B cell (primary cell): ENCODE measurements around the gene UBQLN4. TPM values are rescaled to one million over a fixed set of nuclear protein-coding genes. Genes with fewer than 3 reads are reported as not detected.
A peak's percentile ranks its signal among the peaks of the same experiment; 100 is the strongest.

Source experiments
- ATAC-seq: fragments of 200-7000 bp; cut with Tn5 transposase; one replicate; pipeline ENCODE4 v1.10.0; 2021; ENCODE audit warnings: low read depth, mild to moderate bottlenecking, moderate number of reproducible peaks, moderate library complexity
- CTCF ChIA-PET: fragments of 350-600 bp; sonication (Branson Sonifier 250); formaldehyde crosslinking; loops from one replicate; lab custom pipeline; 2021; ENCODE audit warnings: antibody characterized with exemption, inconsistent platforms; lab: Charles Lee
- POLR2A ChIA-PET: fragments of 350-600 bp; sonication (Branson Sonifier 250); formaldehyde crosslinking; loops from one replicate; lab custom pipeline; 2021; ENCODE audit warnings: antibody characterized with exemption; lab: Charles Lee
- DNase-seq: peaks from one replicate; pipeline ENCODE4 v3.0.0; 2013
- H2AFZ ChIP-seq: 2 replicates; pipeline ENCODE4 v1.6.1; 2012; ENCODE audit warnings: mild to moderate bottlenecking, low read depth, low read length; ENCODE audit not compliant: insufficient read depth, poor library complexity, severe bottlenecking
- H3K27ac ChIP-seq, 2 donors: 1 replicate in 1 of 2; 2 replicates in 1 of 2; pipeline ENCODE4 v1.5.1; 2012 to 2013; ENCODE audit warnings: low read length in 2 of 2, mild to moderate bottlenecking in 2 of 2, moderate library complexity in 1 of 2
- H3K27me3 ChIP-seq, 4 experiments: fragments of 200-600 bp in 1 of 4; sonication (generic) in 1 of 4; replicated peaks in 1 of 4; 1 replicate in 2 of 4; 2 replicates in 2 of 4; pipeline versions ENCODE4 v1.6.1 to v1.7.0; 2013 to 2016; ENCODE audit warnings: low read length in 3 of 4, mild to moderate bottlenecking in 2 of 4, mixed read lengths in 1 of 4, moderate library complexity in 1 of 4; ENCODE audit not compliant: insufficient read depth in 4 of 4, control insufficient read depth in 3 of 4; ENCODE audit errors: control extremely low read depth in 1 of 4
- H3K36me3 ChIP-seq, 2 experiments: replicated peaks in 1 of 2; 1 replicate in 1 of 2; 2 replicates in 1 of 2; pipeline versions ENCODE4 v1.6.1 to v1.7.1; 2013; ENCODE audit warnings: low read length in 1 of 2; ENCODE audit not compliant: insufficient read depth in 2 of 2, control insufficient read depth in 1 of 2; ENCODE audit errors: control extremely low read depth in 1 of 2, extremely low read depth in 1 of 2
- H3K4me1 ChIP-seq, 2 donors: fragments of 200-600 bp in 1 of 2; sonication (generic) in 1 of 2; 1 replicate in 1 of 2; 2 replicates in 1 of 2; pipeline versions ENCODE4 v1.5.1 to v1.6.1; 2013 to 2017; ENCODE audit warnings: low read length in 2 of 2; ENCODE audit not compliant: control insufficient read depth in 2 of 2, insufficient read depth in 2 of 2
- H3K4me2 ChIP-seq: replicated peaks from 2 replicates; pipeline ENCODE3; 2012; ENCODE audit warnings: mild to moderate bottlenecking, low read depth, low read length; ENCODE audit not compliant: poor library complexity, severe bottlenecking
- H3K4me3 ChIP-seq, 5 experiments: fragments of 200-600 bp in 1 of 5; sonication (generic) in 1 of 5; 1 replicate in 3 of 5; 2 replicates in 2 of 5; pipeline versions ENCODE4 v1.5.1 to v1.7.0; 2011 to 2016; ENCODE audit warnings: low read length in 4 of 5, mild to moderate bottlenecking in 4 of 5, low read depth in 2 of 5, control low read depth in 1 of 5, moderate library complexity in 1 of 5; ENCODE audit not compliant: insufficient read depth in 1 of 5; ENCODE audit errors: control extremely low read depth in 1 of 5, extremely low read depth in 1 of 5
- H3K79me2 ChIP-seq: fragments of 200-600 bp; sonication (generic); one replicate; pipeline ENCODE4 v1.6.0; 2016; ENCODE audit warnings: low read length; ENCODE audit not compliant: control insufficient read depth, insufficient read depth
- H3K9ac ChIP-seq: fragments of 200-600 bp; sonication (generic); 2 replicates; pipeline ENCODE4 v1.6.1; 2017; ENCODE audit warnings: mild to moderate bottlenecking, low read length, moderate library complexity
- H3K9me3 ChIP-seq, 3 donors: one replicate each; pipeline versions ENCODE4 v1.6.1 to v1.7.1; 2013; ENCODE audit warnings: low read length in 2 of 3; ENCODE audit not compliant: control insufficient read depth in 2 of 3, insufficient read depth in 1 of 3; ENCODE audit errors: control extremely low read depth in 1 of 3
- H4K20me1 ChIP-seq: 2 replicates; pipeline ENCODE4 v1.6.0; 2012; ENCODE audit warnings: mild to moderate bottlenecking, low read length; ENCODE audit not compliant: insufficient read depth, control insufficient read depth, poor library complexity, severe bottlenecking
- H3K27ac Mint-ChIP-seq: one replicate; pipeline ENCODE4 v1.8.0; 2021; ENCODE audit warnings: mixed read lengths
- H3K27me3 Mint-ChIP-seq: one replicate; pipeline ENCODE4 v1.8.0; 2021; ENCODE audit warnings: mixed read lengths
- H3K4me1 Mint-ChIP-seq: one replicate; pipeline ENCODE4 v1.8.0; 2021; ENCODE audit warnings: mixed read lengths
- H3K4me3 Mint-ChIP-seq: one replicate; pipeline ENCODE4 v1.8.0; 2021; ENCODE audit warnings: mixed read lengths
- H3K9me3 Mint-ChIP-seq: one replicate; pipeline ENCODE4 v1.8.0; 2022; ENCODE audit warnings: mixed read lengths; ENCODE audit not compliant: insufficient read depth
- CTCF ChIP-seq: fragments of 200-600 bp; IDR thresholded peaks from one replicate; pipeline ENCODE4 v1.8.0; 2022; ENCODE audit warnings: antibody characterized with exemption, mild to moderate bottlenecking
- EZH2 ChIP-seq: IDR thresholded peaks from 2 replicates; pipeline ENCODE4 v1.6.1; 2012; ENCODE audit warnings: borderline replicate concordance, low read depth, mild to moderate bottlenecking, moderate library complexity, low read length; ENCODE audit not compliant: insufficient read depth, poor library complexity, severe bottlenecking
- WGBS: methylation state at CpG from one replicate; pipeline ENCODE4 v1.1.5; 2013; ENCODE audit warnings: missing lambda C conversion rate; ENCODE audit not compliant: insufficient coverage; 5-methylcytosine and 5-hydroxymethylcytosine counted together
- intact Hi-C: fragments of 100-400 bp; cut with micrococcal nuclease; formaldehyde crosslinking; loops from one replicate; pipeline ENCODE4 v1.10.0; 2022
- polyA plus RNA-seq: library from polyadenylated mRNA; depleted of rRNA; stranded (reverse); fragments of >200 nt; gene quantifications from 2 replicates; pipeline ENCODE4 v1.2.3, GENCODE V29; 2012
- total RNA-seq, 2 donors: library from RNA; stranded (reverse); fragments of 120-200 nt in 1 of 2; gene quantifications; 1 replicate in 1 of 2; 2 replicates in 1 of 2; pipeline versions ENCODE4 v1.2.3 to v1.2.4, GENCODE V29; 2013 to 2022

UBQLN4 gene
- total and polyA plus RNA-seq, 2 donors (not counting 1 experiment from before 2014, with no cell fraction given): 20.9 to 39.0 TPM

DNA sequence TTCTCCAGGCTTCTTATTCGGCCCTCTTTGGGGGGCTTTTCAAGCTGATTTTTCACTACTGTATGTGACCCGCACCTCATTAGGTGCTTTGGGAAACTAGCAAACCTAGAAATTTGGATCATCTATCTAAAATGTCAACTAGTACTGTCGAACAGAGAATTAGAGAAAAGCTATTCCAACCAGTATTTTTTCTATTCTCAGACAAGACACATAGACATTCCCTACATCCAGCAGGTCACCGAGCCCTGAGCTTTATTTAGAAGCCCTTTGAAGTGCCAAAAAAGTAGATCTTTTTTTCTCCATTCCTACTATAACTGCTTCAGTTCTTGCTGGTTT, 32.5 kb downstream of the UBQLN4 start:
- no peak for ATAC-seq
- H4K20me1 ChIP-seq: peaks cover 6% of the 10 kb centered on the region
- Mint-ChIP-seq H3K4me1 (peaks cover 24% of the 10 kb centered on the region), H3K9me3 (no peaks in the 10 kb centered on the region), H3K27me3 (peaks cover 6% of the 10 kb centered on the region), H3K27ac (peak overlapping the region; percentile 90), H3K4me3 (peak overlapping the region; percentile 99)
- TF ChIP-seq CTCF (no peak), EZH2 (no peak)
- peak overlapping the region; percentile 75 for H3K9ac ChIP-seq
- no peak for DNase-seq
- peaks cover 2 to 24% of the 10 kb centered on the region in 2 experiments for H3K36me3 ChIP-seq
- ChIA-PET CTCF (interaction anchor here (0.6 to 1.9 kb wide), 5 partner anchors 31 to 770 kb away, joined by 3 to 7 read pairs (median 3); no protein-coding TSS in a partner anchor), POLR2A (no interaction called here)
- intact Hi-C loops: loop anchor here (1.0 to 2.0 kb wide), 3 partner anchors 33 to 164 kb away; partner anchors contain the start of genes GON4L, LAMTOR2 and MEX3A
- H3K27ac ChIP-seq: peak overlapping the region; percentile 4 to 68
- peaks cover 0 to 6% (median 0%) of the 10 kb centered on the region in 4 experiments for H3K27me3 ChIP-seq
- WGBS: 8% methylated on average over 2 of the region's 4 CpGs
- H3K4me3 ChIP-seq: peak overlapping the region; percentile 71 to 87 (median 81)
- H3K9me3 ChIP-seq: no peaks in the 10 kb centered on the region
- H3K4me2 ChIP-seq: peak overlapping the region; percentile 83
- H3K79me2 ChIP-seq: peaks cover 42% of the 10 kb centered on the region
- H2AFZ ChIP-seq: peak overlapping the region; percentile 87
- peaks cover 9 to 17% of the 10 kb centered on the region in 2 donors for H3K4me1 ChIP-seq
